GM23338 (cell line): ENCODE results near the gene RIMS3. TPM values are rescaled to one million over a fixed set of nuclear protein-coding genes. Genes with fewer than 3 reads are reported as not detected.

Experiments
- ATAC-seq: fragments of 200-7000 bp; cut with Tn5 transposase; 3 replicates; pipeline ENCODE4 v1.9.1; 2020
- DNase-seq: peaks from one replicate; pipeline ENCODE4 v3.0.0-alpha.2; 2015; ENCODE audit warnings: low spot score
- H2AFZ ChIP-seq: fragments of 200-600 bp; sonication (generic); 2 replicates; pipeline ENCODE4 v1.8.0; 2016; ENCODE audit warnings: antibody characterized with exemption, mild to moderate bottlenecking, moderate library complexity
- H3F3A ChIP-seq: fragments of 200-600 bp; sonication (generic); replicated peaks from 2 replicates; pipeline ENCODE4 v1.8.0; 2017; ENCODE audit warnings: antibody characterized with exemption, mixed run types, low read depth
- H3K27ac ChIP-seq: fragments of 200-600 bp; sonication (generic); 2 replicates; pipeline ENCODE4 v1.6.1; 2016; ENCODE audit warnings: low read depth
- H3K27me3 ChIP-seq: fragments of 200-600 bp; sonication (generic); 2 replicates; pipeline ENCODE4 v1.8.0; 2016; ENCODE audit warnings: mild to moderate bottlenecking, mixed run types, moderate library complexity; ENCODE audit not compliant: insufficient read depth
- H3K36me3 ChIP-seq: fragments of 200-600 bp; sonication (generic); 2 replicates; pipeline ENCODE4 v1.8.0; 2016; ENCODE audit warnings: mild to moderate bottlenecking; ENCODE audit not compliant: insufficient read depth
- H3K4me1 ChIP-seq: fragments of 200-600 bp; sonication (generic); 2 replicates; pipeline ENCODE4 v1.8.0; 2016; ENCODE audit warnings: mild to moderate bottlenecking, moderate library complexity; ENCODE audit not compliant: insufficient read depth
- H3K4me2 ChIP-seq: fragments of 200-600 bp; sonication (generic); 2 replicates; pipeline ENCODE4 v1.7.1; 2017; ENCODE audit warnings: mixed run types
- H3K4me3 ChIP-seq: fragments of 200-600 bp; sonication (generic); 2 replicates; pipeline ENCODE4 v1.6.1; 2016; ENCODE audit warnings: mixed run types
- H3K79me2 ChIP-seq: fragments of 200-600 bp; sonication (generic); replicated peaks from 2 replicates; pipeline ENCODE4 v1.8.0; 2017; ENCODE audit warnings: mild to moderate bottlenecking; ENCODE audit not compliant: insufficient read depth
- H3K9me2 ChIP-seq: fragments of 200-600 bp; sonication (generic); 2 replicates; pipeline ENCODE4 v1.8.0; 2017; ENCODE audit not compliant: insufficient read depth
- H4K20me1 ChIP-seq: fragments of 200-600 bp; sonication (generic); replicated peaks from 2 replicates; pipeline ENCODE4 v1.8.0; 2017; ENCODE audit warnings: mild to moderate bottlenecking; ENCODE audit not compliant: insufficient read depth
- H3K27ac Mint-ChIP-seq: 2 replicates; pipeline ENCODE4 v1.8.0; 2020; ENCODE audit warnings: inconsistent platforms, mild to moderate bottlenecking, moderate library complexity, mixed read lengths
- H3K27me3 Mint-ChIP-seq: 3 replicates; pipeline ENCODE4 v1.8.0; 2022; ENCODE audit warnings: low read depth, mild to moderate bottlenecking, moderate library complexity, mixed read lengths, inconsistent platforms; ENCODE audit not compliant: insufficient read depth, poor library complexity
- H3K36me3 Mint-ChIP-seq: 3 replicates; pipeline ENCODE4 v1.8.0; 2021; ENCODE audit warnings: low read depth, mild to moderate bottlenecking, inconsistent platforms, moderate library complexity, mixed read lengths
- H3K4me1 Mint-ChIP-seq: 3 replicates; pipeline ENCODE4 v1.8.0; 2020; ENCODE audit warnings: mild to moderate bottlenecking, inconsistent platforms, mixed read lengths
- H3K4me3 Mint-ChIP-seq: 3 replicates; pipeline ENCODE4 v1.8.0; 2021; ENCODE audit warnings: moderate library complexity, mild to moderate bottlenecking, inconsistent platforms, mixed read lengths
- H3K9me3 Mint-ChIP-seq: 3 replicates; pipeline ENCODE4 v1.8.0; 2020; ENCODE audit warnings: moderate library complexity, mild to moderate bottlenecking, inconsistent platforms, mixed read lengths
- EZH2 ChIP-seq: fragments of 200-600 bp; sonication (generic); IDR thresholded peaks from one replicate; pipeline ENCODE4 v1.8.0; 2017; ENCODE audit warnings: antibody characterized with exemption, mild to moderate bottlenecking, low read depth; ENCODE audit not compliant: unreplicated experiment
- NANOG ChIP-seq: IDR thresholded peaks from 2 replicates; pipeline ENCODE4 v1.6.1; 2016; ENCODE audit warnings: antibody characterized with exemption, borderline replicate concordance
- ZNF331 ChIP-seq: fragments of 250-450 bp; sonication (Bioruptor Pico); IDR thresholded peaks from 2 replicates; pipeline ENCODE4 v1.5.0; 2020; ENCODE audit warnings: low read depth, mild to moderate bottlenecking, moderate library complexity
- polyA plus RNA-seq: library from polyadenylated mRNA; unstranded; fragments of >200 nt; fragmentation: Nextera tagmentation; extraction: Ambion mirVana; gene quantifications from 2 replicates; pipeline ENCODE4 v1.2.1, GENCODE V29; 2016
- total RNA-seq: library from RNA; depleted of rRNA; stranded (reverse); fragments of >200 nt; shearing (Covaris generic); gene quantifications from 2 replicates; pipeline ENCODE4 v1.2.3, GENCODE V29; 2014
- TF ChIP-seq, protein P1 (sequence below): IDR thresholded peaks from one replicate; pipeline ENCODE4 v1.6.1; 2018; ENCODE audit warnings: antibody characterized with exemption; ENCODE audit not compliant: unreplicated experiment
- TF ChIP-seq, protein P2 (sequence below): fragments of 250-450 bp; sonication (Bioruptor Pico); IDR thresholded peaks from 2 replicates; pipeline ENCODE4 v1.5.0; 2020; ENCODE audit warnings: mild to moderate bottlenecking, moderate library complexity

The RIMS3 gene
- total and polyA plus RNA-seq, 2 experiments from 2014 or later = 8.7 to 27.2 TPM

DNA sequence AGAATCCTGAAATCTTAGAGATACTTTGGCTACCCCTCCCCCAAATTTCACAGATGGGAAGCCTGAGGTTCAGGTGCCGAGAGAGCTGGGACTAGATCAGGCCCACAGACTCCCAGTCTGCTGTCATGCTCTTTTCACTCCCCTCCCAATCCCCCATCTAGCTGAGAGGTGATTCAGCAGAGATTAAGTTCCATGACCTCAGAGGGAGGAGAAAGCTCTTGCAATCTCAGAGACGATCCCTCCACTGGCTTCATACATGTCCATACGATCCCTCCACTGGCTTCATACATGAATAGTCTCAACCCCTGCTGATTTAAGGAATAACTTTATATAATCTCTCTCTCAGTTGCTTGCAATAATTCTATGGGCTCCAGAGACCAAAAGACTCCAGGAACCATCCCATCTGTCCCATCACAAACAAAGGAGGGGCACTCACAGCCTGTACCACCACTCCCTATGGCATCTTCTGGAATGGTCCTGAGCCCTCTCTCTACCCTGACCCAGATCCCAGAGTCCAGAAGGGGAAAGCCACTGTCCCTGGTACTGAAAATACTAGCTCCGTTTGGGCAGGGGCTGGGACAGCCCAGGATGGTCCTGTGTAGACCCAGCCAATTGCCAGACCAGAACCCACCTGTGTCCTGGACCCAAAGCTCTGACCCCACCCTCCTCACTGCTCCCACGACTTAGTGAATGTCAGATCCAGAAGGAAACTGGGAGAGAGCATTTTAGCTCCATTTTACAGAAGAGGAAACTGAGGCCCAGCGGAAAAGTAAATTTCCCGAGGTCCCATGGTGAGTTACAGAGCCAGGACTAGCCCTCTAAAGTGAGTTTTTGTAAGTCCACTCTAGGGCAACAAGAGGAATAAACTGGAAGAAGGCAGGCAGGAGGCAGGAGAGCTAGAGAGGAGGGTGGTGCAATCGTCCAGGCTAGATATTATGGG lies 27.1 kb downstream of the RIMS3 start:
- no peaks in the 10 kb centered on the region for H3K4me1 Mint-ChIP-seq
- H3K4me2 ChIP-seq = no peak overlapping the region
- H3K27ac ChIP-seq = no peak overlapping the region
- no peaks in the 10 kb centered on the region for H3K9me2 ChIP-seq
- no peaks in the 10 kb centered on the region for H3F3A ChIP-seq
- H3K79me2 ChIP-seq = no peaks in the 10 kb centered on the region
- H2AFZ ChIP-seq = no peak overlapping the region
- H3K9me3 Mint-ChIP-seq = no peaks in the 10 kb centered on the region
- H3K4me1 ChIP-seq = no peaks in the 10 kb centered on the region
- H3K27ac Mint-ChIP-seq = no peak overlapping the region
- no peaks in the 10 kb centered on the region; the same call in 2 of the 3 replicates for H3K36me3 Mint-ChIP-seq
- peak; percentile 82 for ATAC-seq
- TF ChIP-seq, protein P1, sequence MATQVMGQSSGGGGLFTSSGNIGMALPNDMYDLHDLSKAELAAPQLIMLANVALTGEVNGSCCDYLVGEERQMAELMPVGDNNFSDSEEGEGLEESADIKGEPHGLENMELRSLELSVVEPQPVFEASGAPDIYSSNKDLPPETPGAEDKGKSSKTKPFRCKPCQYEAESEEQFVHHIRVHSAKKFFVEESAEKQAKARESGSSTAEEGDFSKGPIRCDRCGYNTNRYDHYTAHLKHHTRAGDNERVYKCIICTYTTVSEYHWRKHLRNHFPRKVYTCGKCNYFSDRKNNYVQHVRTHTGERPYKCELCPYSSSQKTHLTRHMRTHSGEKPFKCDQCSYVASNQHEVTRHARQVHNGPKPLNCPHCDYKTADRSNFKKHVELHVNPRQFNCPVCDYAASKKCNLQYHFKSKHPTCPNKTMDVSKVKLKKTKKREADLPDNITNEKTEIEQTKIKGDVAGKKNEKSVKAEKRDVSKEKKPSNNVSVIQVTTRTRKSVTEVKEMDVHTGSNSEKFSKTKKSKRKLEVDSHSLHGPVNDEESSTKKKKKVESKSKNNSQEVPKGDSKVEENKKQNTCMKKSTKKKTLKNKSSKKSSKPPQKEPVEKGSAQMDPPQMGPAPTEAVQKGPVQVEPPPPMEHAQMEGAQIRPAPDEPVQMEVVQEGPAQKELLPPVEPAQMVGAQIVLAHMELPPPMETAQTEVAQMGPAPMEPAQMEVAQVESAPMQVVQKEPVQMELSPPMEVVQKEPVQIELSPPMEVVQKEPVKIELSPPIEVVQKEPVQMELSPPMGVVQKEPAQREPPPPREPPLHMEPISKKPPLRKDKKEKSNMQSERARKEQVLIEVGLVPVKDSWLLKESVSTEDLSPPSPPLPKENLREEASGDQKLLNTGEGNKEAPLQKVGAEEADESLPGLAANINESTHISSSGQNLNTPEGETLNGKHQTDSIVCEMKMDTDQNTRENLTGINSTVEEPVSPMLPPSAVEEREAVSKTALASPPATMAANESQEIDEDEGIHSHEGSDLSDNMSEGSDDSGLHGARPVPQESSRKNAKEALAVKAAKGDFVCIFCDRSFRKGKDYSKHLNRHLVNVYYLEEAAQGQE = peak; percentile 76
- TF ChIP-seq EZH2 = no peak
- DNase-seq = peak; percentile 50
- no peak overlapping the region for H3K4me3 ChIP-seq
- H3K36me3 ChIP-seq = no peaks in the 10 kb centered on the region
- H3K27me3 ChIP-seq = no peaks in the 10 kb centered on the region
- H3K27me3 Mint-ChIP-seq = peaks cover 6% of the 10 kb centered on the region
- no peaks in the 10 kb centered on the region for H4K20me1 ChIP-seq
- no peak overlapping the region for H3K4me3 Mint-ChIP-seq

- no peak overlapping the region for H3K27ac Mint-ChIP-seq
- H3K4me1 ChIP-seq = no peaks in the 10 kb centered on the region
- TF ChIP-seq ZNF331 (no peak), NANOG (no peak)
- TF ChIP-seq, protein P1 = no peak
- TF ChIP-seq, protein P2, sequence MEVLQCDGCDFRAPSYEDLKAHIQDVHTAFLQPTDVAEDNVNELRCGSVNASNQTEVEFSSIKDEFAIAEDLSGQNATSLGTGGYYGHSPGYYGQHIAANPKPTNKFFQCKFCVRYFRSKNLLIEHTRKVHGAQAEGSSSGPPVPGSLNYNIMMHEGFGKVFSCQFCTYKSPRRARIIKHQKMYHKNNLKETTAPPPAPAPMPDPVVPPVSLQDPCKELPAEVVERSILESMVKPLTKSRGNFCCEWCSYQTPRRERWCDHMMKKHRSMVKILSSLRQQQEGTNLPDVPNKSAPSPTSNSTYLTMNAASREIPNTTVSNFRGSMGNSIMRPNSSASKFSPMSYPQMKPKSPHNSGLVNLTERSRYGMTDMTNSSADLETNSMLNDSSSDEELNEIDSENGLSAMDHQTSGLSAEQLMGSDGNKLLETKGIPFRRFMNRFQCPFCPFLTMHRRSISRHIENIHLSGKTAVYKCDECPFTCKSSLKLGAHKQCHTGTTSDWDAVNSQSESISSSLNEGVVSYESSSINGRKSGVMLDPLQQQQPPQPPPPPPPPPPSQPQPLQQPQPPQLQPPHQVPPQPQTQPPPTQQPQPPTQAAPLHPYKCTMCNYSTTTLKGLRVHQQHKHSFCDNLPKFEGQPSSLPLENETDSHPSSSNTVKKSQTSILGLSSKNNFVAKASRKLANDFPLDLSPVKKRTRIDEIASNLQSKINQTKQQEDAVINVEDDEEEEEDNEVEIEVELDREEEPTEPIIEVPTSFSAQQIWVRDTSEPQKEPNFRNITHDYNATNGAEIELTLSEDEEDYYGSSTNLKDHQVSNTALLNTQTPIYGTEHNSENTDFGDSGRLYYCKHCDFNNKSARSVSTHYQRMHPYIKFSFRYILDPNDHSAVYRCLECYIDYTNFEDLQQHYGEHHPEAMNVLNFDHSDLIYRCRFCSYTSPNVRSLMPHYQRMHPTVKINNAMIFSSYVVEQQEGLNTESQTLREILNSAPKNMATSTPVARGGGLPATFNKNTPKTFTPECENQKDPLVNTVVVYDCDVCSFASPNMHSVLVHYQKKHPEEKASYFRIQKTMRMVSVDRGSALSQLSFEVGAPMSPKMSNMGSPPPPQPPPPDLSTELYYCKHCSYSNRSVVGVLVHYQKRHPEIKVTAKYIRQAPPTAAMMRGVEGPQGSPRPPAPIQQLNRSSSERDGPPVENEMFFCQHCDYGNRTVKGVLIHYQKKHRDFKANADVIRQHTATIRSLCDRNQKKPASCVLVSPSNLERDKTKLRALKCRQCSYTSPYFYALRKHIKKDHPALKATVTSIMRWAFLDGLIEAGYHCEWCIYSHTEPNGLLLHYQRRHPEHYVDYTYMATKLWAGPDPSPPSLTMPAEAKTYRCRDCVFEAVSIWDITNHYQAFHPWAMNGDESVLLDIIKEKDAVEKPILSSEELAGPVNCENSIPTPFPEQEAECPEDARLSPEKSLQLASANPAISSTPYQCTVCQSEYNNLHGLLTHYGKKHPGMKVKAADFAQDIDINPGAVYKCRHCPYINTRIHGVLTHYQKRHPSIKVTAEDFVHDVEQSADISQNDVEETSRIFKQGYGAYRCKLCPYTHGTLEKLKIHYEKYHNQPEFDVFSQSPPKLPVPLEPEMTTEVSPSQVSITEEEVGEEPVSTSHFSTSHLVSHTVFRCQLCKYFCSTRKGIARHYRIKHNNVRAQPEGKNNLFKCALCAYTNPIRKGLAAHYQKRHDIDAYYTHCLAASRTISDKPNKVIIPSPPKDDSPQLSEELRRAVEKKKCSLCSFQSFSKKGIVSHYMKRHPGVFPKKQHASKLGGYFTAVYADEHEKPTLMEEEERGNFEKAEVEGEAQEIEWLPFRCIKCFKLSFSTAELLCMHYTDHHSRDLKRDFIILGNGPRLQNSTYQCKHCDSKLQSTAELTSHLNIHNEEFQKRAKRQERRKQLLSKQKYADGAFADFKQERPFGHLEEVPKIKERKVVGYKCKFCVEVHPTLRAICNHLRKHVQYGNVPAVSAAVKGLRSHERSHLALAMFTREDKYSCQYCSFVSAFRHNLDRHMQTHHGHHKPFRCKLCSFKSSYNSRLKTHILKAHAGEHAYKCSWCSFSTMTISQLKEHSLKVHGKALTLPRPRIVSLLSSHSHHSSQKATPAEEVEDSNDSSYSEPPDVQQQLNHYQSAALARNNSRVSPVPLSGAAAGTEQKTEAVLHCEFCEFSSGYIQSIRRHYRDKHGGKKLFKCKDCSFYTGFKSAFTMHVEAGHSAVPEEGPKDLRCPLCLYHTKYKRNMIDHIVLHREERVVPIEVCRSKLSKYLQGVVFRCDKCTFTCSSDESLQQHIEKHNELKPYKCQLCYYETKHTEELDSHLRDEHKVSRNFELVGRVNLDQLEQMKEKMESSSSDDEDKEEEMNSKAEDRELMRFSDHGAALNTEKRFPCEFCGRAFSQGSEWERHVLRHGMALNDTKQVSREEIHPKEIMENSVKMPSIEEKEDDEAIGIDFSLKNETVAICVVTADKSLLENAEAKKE (CRISPR knock-in tag) = no peak
Observed at GRCh38 chr1:40637470-40638007, 27.9 kb downstream of the RIMS3 start.

More at GRCh38 chr1:40637470-40638007, 27.9 kb downstream of the RIMS3 start:
- Histone ChIP-seq H3K36me3 (no peaks in the 10 kb centered on the region), H4K20me1 (no peaks in the 10 kb centered on the region), H3K9me2 (no peaks in the 10 kb centered on the region), H3F3A (no peaks in the 10 kb centered on the region), H3K27me3 (no peaks in the 10 kb centered on the region), H2AFZ (no peak overlapping the region), H3K4me3 (no peak overlapping the region), H3K4me2 (no peak overlapping the region), H3K79me2 (no peaks in the 10 kb centered on the region), H3K27ac (no peak overlapping the region)
- ATAC-seq (no peak), DNase-seq (no peak)
- H3K9me3 Mint-ChIP-seq = no peaks in the 10 kb centered on the region
- no peak overlapping the region for H3K4me3 Mint-ChIP-seq
- no peaks in the 10 kb centered on the region for H3K4me1 Mint-ChIP-seq
- no peaks in the 10 kb centered on the region; the same call in 2 of the 3 replicates for H3K36me3 Mint-ChIP-seq
- peaks cover 6% of the 10 kb centered on the region for H3K27me3 Mint-ChIP-seq
